CD4-positive, CD25-positive, alpha-beta regulatory T cell (primary cell): Measurements from ENCODE around the gene HSPB1. TPM values are rescaled to one million over a fixed set of nuclear protein-coding genes. Genes with fewer than 3 reads are reported as not detected.
A peak's percentile ranks its signal among the peaks of the same experiment; 100 is the strongest.
"Not testable (repeated sequence)": the region's sequence is repeated elsewhere in the genome, so short reads cannot be mapped to it uniquely, and the experiment has no call there.

ENCODE experiments used
- ATAC-seq, 2 donors: fragments of 150-1000 bp; cut with Tn5 transposase; one replicate each; pipeline ENCODE4 v1.10.0; 2021; ENCODE audit warnings: low read depth in 2 of 2, moderate number of reproducible peaks in 2 of 2, moderate library complexity in 1 of 2
- DNase-seq, 3 donors: peaks; one replicate each; pipeline versions ENCODE4 v3.0.0 to v3.0.0-alpha.2; 2012 to 2022; ENCODE audit warnings: mixed read lengths in 1 of 3
- H3K27ac ChIP-seq: one replicate; pipeline ENCODE4 v1.7.0; 2013; ENCODE audit warnings: mild to moderate bottlenecking, low read length; ENCODE audit not compliant: insufficient read depth, poor library complexity, severe bottlenecking
- H3K27me3 ChIP-seq: one replicate; pipeline ENCODE4 v1.7.0; 2013; ENCODE audit warnings: low read length; ENCODE audit not compliant: control insufficient read depth, insufficient read depth
- H3K36me3 ChIP-seq: one replicate; pipeline ENCODE4 v1.7.0; 2013; ENCODE audit warnings: mild to moderate bottlenecking, low read length, moderate library complexity; ENCODE audit not compliant: control insufficient read depth, insufficient read depth
- H3K4me1 ChIP-seq: 2 replicates; pipeline ENCODE4 v1.7.0; 2013; ENCODE audit warnings: mild to moderate bottlenecking, low read length; ENCODE audit not compliant: insufficient read depth, control insufficient read depth, poor library complexity, severe bottlenecking
- H3K4me3 ChIP-seq: one replicate; pipeline ENCODE4 v1.7.0; 2013; ENCODE audit warnings: low read depth, mild to moderate bottlenecking, low read length, moderate library complexity
- H3K9me3 ChIP-seq, 2 experiments: 1 replicate in 1 of 2; 2 replicates in 1 of 2; pipeline ENCODE4 v1.7.0; 2013; ENCODE audit warnings: low read length in 2 of 2, mild to moderate bottlenecking in 1 of 2, moderate library complexity in 1 of 2; ENCODE audit not compliant: control insufficient read depth in 2 of 2
- H3K27ac Mint-ChIP-seq, 3 donors: one replicate each; pipeline ENCODE4 v1.8.0; 2020 to 2022; ENCODE audit warnings: mild to moderate bottlenecking in 3 of 3, mixed read lengths in 3 of 3, moderate library complexity in 2 of 3
- H3K27me3 Mint-ChIP-seq: one replicate; pipeline ENCODE4 v1.8.0; 2022; ENCODE audit warnings: mild to moderate bottlenecking, mixed read lengths
- H3K36me3 Mint-ChIP-seq: one replicate; pipeline ENCODE4 v1.8.0; 2020; ENCODE audit warnings: mixed read lengths
- H3K4me1 Mint-ChIP-seq, 4 donors: one replicate each; pipeline ENCODE4 v1.8.0; 2020 to 2022; ENCODE audit warnings: mixed read lengths in 4 of 4, mild to moderate bottlenecking in 1 of 4
- H3K4me3 Mint-ChIP-seq, 4 donors: one replicate each; pipeline ENCODE4 v1.8.0; 2020 to 2022; ENCODE audit warnings: mild to moderate bottlenecking in 4 of 4, mixed read lengths in 4 of 4, moderate library complexity in 3 of 4
- H3K9me3 Mint-ChIP-seq, 7 donors: one replicate each; pipeline ENCODE4 v1.8.0; 2020 to 2022; ENCODE audit warnings: mixed read lengths in 7 of 7, mild to moderate bottlenecking in 3 of 7, moderate library complexity in 2 of 7
- polyA plus RNA-seq, 4 donors: library from polyadenylated mRNA; unstranded; fragments of 300-500 nt; fragmentation: Illumina TruSeq; gene quantifications; one replicate each; pipeline ENCODE4 v1.2.3, GENCODE V29; 2021
- total RNA-seq: library from RNA; stranded (reverse); gene quantifications from one replicate; pipeline ENCODE4 v1.2.3, GENCODE V29; 2022

HSPB1 gene
- total and polyA plus RNA-seq, 5 donors from 2014 or later: 23.0 to 81.2 (median 51.0) TPM

GRCh38 chr7:76282344-76283253 lies 19.9 kb upstream of the HSPB1 start:
- peaks cover 0 to 16% (median 8%) of the 10 kb centered on the region in 4 donors for H3K4me1 Mint-ChIP-seq
- no peak for ATAC-seq
- Histone ChIP-seq H3K27ac (no peak overlapping the region), H3K36me3 (no peaks in the 10 kb centered on the region), H3K9me3 (no peaks in the 10 kb centered on the region), H3K4me3 (no peak overlapping the region), H3K27me3 (peaks cover 9% of the 10 kb centered on the region), H3K4me1 (peaks cover 22% of the 10 kb centered on the region)
- H3K27me3 Mint-ChIP-seq: peaks cover 49% of the 10 kb centered on the region
- H3K4me3 Mint-ChIP-seq: peak overlapping the region in 3 of 4 donors; percentile 56 to 70 (median 61)
- H3K36me3 Mint-ChIP-seq: no peaks in the 10 kb centered on the region
- H3K27ac Mint-ChIP-seq: no peak overlapping the region
- no peak for DNase-seq
- H3K9me3 Mint-ChIP-seq: peaks cover 0 to 1% (median 0%) of the 10 kb centered on the region in 7 donors

GRCh38 chr7:76283254-76284159 lies 19.0 kb upstream of the HSPB1 start:
- Histone ChIP-seq H3K4me3 (no peak overlapping the region), H3K27me3 (peaks cover 9% of the 10 kb centered on the region), H3K27ac (no peak overlapping the region), H3K36me3 (no peaks in the 10 kb centered on the region), H3K9me3 (no peaks in the 10 kb centered on the region), H3K4me1 (peaks cover 22% of the 10 kb centered on the region)
- Mint-ChIP-seq H3K4me1 (peaks cover 0 to 16% (median 8%) of the 10 kb centered on the region in 4 donors), H3K27ac (no peak overlapping the region), H3K36me3 (no peaks in the 10 kb centered on the region), H3K9me3 (peaks cover 0 to 1% (median 0%) of the 10 kb centered on the region in 7 donors), H3K4me3 (peak overlapping the region in 3 of 4 donors; percentile 19 to 68 (median 59)), H3K27me3 (peaks cover 47% of the 10 kb centered on the region)
- ATAC-seq: no peak
- no peak for DNase-seq

- no peak overlapping the region for H3K27ac ChIP-seq
- no peaks in the 10 kb centered on the region for H3K9me3 ChIP-seq
- no peak overlapping the region for H3K4me3 Mint-ChIP-seq
- DNase-seq (no peak), ATAC-seq (no peak)
- H3K36me3 ChIP-seq: no peaks in the 10 kb centered on the region
- H3K27ac Mint-ChIP-seq: no peak overlapping the region
- peaks cover 0 to 14% (median 7%) of the 10 kb centered on the region in 4 donors for H3K4me1 Mint-ChIP-seq
- H3K36me3 Mint-ChIP-seq: no peaks in the 10 kb centered on the region
- H3K4me3 ChIP-seq: no peak overlapping the region
- H3K27me3 ChIP-seq: peaks cover 8% of the 10 kb centered on the region
- peaks cover 0 to 1% (median 0%) of the 10 kb centered on the region in 7 donors for H3K9me3 Mint-ChIP-seq
- peaks cover 20% of the 10 kb centered on the region for H3K4me1 ChIP-seq
- peaks cover 30% of the 10 kb centered on the region for H3K27me3 Mint-ChIP-seq
Measured at GRCh38 chr7:76285604-76286374, 16.7 kb upstream of the HSPB1 start.

- peaks cover 28% of the 10 kb centered on the region for H3K27me3 Mint-ChIP-seq
- Histone ChIP-seq H3K4me1 (peaks cover 20% of the 10 kb centered on the region), H3K27ac (no peak overlapping the region), H3K36me3 (no peaks in the 10 kb centered on the region), H3K4me3 (no peak overlapping the region), H3K9me3 (no peaks in the 10 kb centered on the region), H3K27me3 (peaks cover 4% of the 10 kb centered on the region)
- ATAC-seq (no peak), DNase-seq (no peak)
- H3K36me3 Mint-ChIP-seq: no peaks in the 10 kb centered on the region
- no peak overlapping the region for H3K4me3 Mint-ChIP-seq
- peaks cover 0 to 18% (median 7%) of the 10 kb centered on the region in 4 donors for H3K4me1 Mint-ChIP-seq
- H3K9me3 Mint-ChIP-seq: peaks cover 0 to 1% (median 0%) of the 10 kb centered on the region in 7 donors
- H3K27ac Mint-ChIP-seq: no peak overlapping the region
Measured at GRCh38 chr7:76286842-76287403, 15.6 kb upstream of the HSPB1 start.

GRCh38 chr7:76290847-76291350 lies 11.6 kb upstream of the HSPB1 start:
- H3K4me3 ChIP-seq, ATAC-seq, H3K4me3 Mint-ChIP-seq, DNase-seq, H3K36me3 Mint-ChIP-seq, H3K36me3 ChIP-seq, H3K9me3 ChIP-seq, H3K9me3 Mint-ChIP-seq, H3K27me3 Mint-ChIP-seq, H3K4me1 Mint-ChIP-seq, H3K27me3 ChIP-seq, H3K4me1 ChIP-seq, H3K27ac Mint-ChIP-seq, H3K27ac ChIP-seq: not testable (repeated sequence)

GRCh38 chr7:76291351-76292212 lies 10.9 kb upstream of the HSPB1 start:
- Histone ChIP-seq H3K9me3 (no peaks in the 10 kb centered on the region), H3K4me3 (no peak overlapping the region), H3K4me1 (peaks cover 8% of the 10 kb centered on the region), H3K36me3 (no peaks in the 10 kb centered on the region), H3K27ac (no peak overlapping the region), H3K27me3 (no peaks in the 10 kb centered on the region)
- peak; percentile 69 to 80 (median 73) for DNase-seq
- Mint-ChIP-seq H3K4me3 (no peak overlapping the region), H3K4me1 (peaks cover 0 to 9% (median 5%) of the 10 kb centered on the region in 4 donors), H3K27ac (peak overlapping the region in 2 of 3 donors; percentile 68 to 72), H3K27me3 (peaks cover 5% of the 10 kb centered on the region), H3K36me3 (no peaks in the 10 kb centered on the region), H3K9me3 (no peaks in the 10 kb centered on the region)
- ATAC-seq: peak; percentile 85 to 86
